AG04449 (cell line): ENCODE results near the gene PROP1.
"Not testable (repeated sequence)": the region's sequence is repeated elsewhere in the genome, so short reads cannot be mapped to it uniquely, and the experiment has no call there.

Experiments
- CTCF ChIA-PET: fragments of 350-600 bp; formaldehyde crosslinking; extraction: SDS; loops from one replicate; lab custom pipeline; 2021; ENCODE audit warnings: antibody characterized with exemption; lab: Yijun Ruan, JAX
- POLR2A ChIA-PET: fragments of 400-600, 350-600 bp; formaldehyde crosslinking; extraction: SDS; loops from one replicate; lab custom pipeline; 2020; ENCODE audit warnings: antibody characterized with exemption, inconsistent platforms; lab: Yijun Ruan, JAX
- DNase-seq: peaks from one replicate; pipeline ENCODE4 v3.0.0-alpha.2; 2010; ENCODE audit warnings: low read depth, low spot score
- H3K4me3 ChIP-seq: 2 replicates; pipeline ENCODE4 v1.5.1; 2011; ENCODE audit warnings: low read depth, mild to moderate bottlenecking, control low read depth, low read length
- CTCF ChIP-seq: IDR thresholded peaks from one replicate; pipeline ENCODE4 v1.5.1; 2011; ENCODE audit warnings: mild to moderate bottlenecking, moderate library complexity, low read length, control low read depth, inconsistent platforms; ENCODE audit not compliant: insufficient read depth; ENCODE audit errors: missing control alignments

Gene PROP1

GRCh38 chr5:177995691-177996595 lies at the start of gene PROP1:
Gene PROP1, minus strand, starts transcription at chr5:177996242. Its CDS starts 309 bp downstream, at chr5:177995933.
- TF ChIP-seq CTCF: no peak
- CTCF ChIA-PET: no interaction called here
- no peak for DNase-seq
- H3K4me3 ChIP-seq: no peak within 1 kb of the TSS
- POLR2A ChIA-PET: no interaction called here

- POLR2A ChIA-PET: not testable (repeated sequence)
Observed at GRCh38 chr5:178019379-178020030, 23.5 kb upstream of the PROP1 start.

DNA sequence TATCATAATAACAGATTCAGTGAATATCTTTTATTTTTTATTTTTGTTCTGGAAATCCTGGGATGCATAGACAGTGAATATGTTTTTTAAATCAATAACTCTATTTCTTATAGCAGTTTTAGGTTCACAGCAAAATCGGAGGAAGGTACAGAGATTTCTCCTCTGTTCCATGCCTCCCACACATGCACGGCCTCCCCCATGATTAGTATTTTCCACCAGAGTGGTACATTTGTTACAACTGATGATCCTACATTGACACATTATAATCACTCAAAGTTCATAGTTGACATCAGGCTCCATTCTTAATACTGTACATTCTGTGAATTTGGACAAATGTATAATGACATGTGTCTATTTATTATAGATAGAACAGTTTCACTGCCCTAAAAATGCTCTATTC lies 16.7 kb upstream of the PROP1 start:
- DNase-seq, POLR2A ChIA-PET, H3K4me3 ChIP-seq, CTCF ChIA-PET: not testable (repeated sequence)

More at GRCh38 chr5:178019379-178020030, 23.5 kb upstream of the PROP1 start:
- H3K4me3 ChIP-seq, CTCF ChIA-PET, DNase-seq: not testable (repeated sequence)

GRCh38 chr5:178011816-178012554 lies 15.9 kb upstream of the PROP1 start:
- CTCF ChIA-PET, H3K4me3 ChIP-seq, DNase-seq, POLR2A ChIA-PET: not testable (repeated sequence)

DNA sequence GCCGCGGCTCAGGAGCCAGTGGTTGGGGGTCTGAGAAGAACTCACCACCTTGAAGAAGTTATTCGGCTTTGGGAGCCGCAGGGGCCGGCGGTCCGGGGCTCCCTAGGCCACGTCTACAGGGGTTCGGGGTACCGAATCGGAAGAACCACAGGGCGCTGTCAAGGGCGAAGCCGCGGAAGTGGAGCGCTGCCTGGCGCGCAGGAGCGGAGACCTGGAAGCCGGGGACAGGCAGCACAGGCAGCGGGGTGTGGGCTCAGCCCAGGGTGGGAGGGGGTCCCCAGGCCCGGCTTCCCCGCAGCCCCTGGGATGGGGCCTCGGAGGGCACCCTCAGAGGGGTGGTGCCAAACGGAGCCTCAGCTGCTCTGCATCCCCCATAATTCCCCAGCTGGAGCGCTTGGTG lies 11.2 kb upstream of the PROP1 start:
- CTCF ChIA-PET, POLR2A ChIA-PET, DNase-seq, H3K4me3 ChIP-seq: not testable (repeated sequence)

DNA sequence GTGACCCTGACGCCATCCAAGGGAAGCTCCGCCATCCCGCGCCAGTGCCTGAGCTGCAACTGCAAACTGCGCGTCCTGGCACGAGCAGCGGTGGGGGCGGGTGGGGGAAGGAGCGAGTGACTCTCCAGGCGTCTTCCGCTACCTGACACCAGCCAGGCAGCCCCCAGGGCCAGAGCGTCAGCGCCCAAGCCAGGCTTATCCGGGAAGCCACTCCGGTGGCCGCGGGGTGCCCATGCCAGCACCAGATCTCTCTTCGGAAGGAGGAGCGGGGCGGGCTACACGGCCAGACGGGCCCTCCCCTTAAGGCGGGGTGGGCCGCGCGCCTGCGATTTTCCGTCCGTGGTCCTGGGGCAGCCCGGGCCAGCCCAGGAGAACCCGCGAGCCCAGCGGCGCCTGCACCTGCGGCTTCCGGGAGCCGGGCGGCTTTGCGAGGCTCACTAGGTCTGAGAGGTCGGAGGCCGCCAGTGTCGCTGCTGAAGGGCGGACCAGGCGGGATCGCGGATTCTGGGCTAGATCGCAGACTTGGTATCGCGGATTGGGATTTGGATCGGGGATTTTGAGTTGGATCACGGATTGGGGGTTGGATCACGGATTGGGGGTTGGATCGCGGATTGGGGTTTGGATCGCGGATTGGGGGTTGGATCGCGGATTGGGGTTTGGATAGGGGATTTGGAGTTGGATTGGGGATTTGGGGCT lies 10.6 kb upstream of the PROP1 start:
- POLR2A ChIA-PET, DNase-seq: not testable (repeated sequence)

DNA sequence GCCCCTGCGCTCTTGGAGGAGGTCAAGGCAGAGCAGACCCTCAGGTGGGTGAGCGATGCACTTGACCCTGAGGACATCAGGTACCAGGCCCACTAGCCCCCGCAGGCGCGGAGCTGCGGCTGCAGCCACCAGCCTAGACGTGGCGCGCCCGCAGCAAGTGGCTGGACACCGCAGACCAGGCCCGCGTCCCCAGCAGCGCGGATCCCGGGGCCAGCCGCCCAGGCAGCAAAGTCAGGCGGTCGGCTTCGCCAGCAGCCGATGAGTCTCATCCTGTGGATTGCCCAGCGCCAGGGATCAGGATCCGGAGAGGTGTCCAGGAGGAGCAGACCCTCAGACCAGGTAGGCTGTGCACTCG lies 10.1 kb upstream of the PROP1 start:
- DNase-seq, CTCF ChIA-PET, POLR2A ChIA-PET, H3K4me3 ChIP-seq: not testable (repeated sequence)

More for the DNA sequence above, 10.6 kb upstream of the PROP1 start:
- H3K4me3 ChIP-seq: peak overlapping the region; percentile 20; the same call in 1 of the 2 replicates
- CTCF ChIA-PET: not testable (repeated sequence)

- no peak for TF ChIP-seq CTCF
- DNase-seq: no peak
- H3K4me3 ChIP-seq: no peak overlapping the region
- ChIA-PET CTCF (no interaction called here), POLR2A (no interaction called here)
Observed at GRCh38 chr5:177997846-177998245, 1.8 kb upstream of the PROP1 start.

DNA sequence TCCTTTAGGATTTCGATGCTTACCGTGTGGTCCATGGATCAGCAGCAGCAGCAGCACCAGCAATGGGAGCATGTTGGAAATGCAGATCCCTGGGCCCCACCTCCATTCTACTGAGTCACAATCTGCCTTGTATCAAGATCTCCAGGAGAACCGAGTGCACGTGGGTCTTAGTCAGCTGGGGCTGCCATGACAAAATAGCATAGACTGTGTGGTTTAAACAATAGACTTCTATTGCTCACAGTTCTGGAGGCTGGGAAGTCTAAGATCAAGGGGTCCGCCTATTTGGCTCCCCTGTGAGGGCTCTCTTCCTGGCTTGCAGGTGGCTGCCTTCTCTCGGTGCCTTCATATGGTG lies 1.3 kb upstream of the PROP1 start:
- TF ChIP-seq CTCF: no peak
- ChIA-PET CTCF (no interaction called here), POLR2A (no interaction called here)
- H3K4me3 ChIP-seq: no peak overlapping the region
- DNase-seq: no peak
